Measurements from ENCODE around the gene LRG1. TPM values are rescaled to one million over a fixed set of nuclear protein-coding genes. Genes with fewer than 3 reads are reported as not detected.

The LRG1 gene
- total and polyA plus RNA-seq, 2 experiments from 2014 or later: 0.21 to 0.45 TPM

- Histone ChIP-seq H3K27me3 (ENCODE audit: insufficient read depth) (no peaks in the 10 kb centered on the region), H3K4me1 (ENCODE audit: insufficient read depth) (no peaks in the 10 kb centered on the region), H3K79me2 (replicated peaks; ENCODE audit: insufficient read depth) (no peaks in the 10 kb centered on the region), H4K20me1 (replicated peaks; ENCODE audit: insufficient read depth) (no peaks in the 10 kb centered on the region; the same call in 1 of the 2 replicates), H3K9me2 (ENCODE audit: insufficient read depth) (no peaks in the 10 kb centered on the region), H3K27ac (ENCODE audit: low read depth) (no peak overlapping the region), H3K36me3 (ENCODE audit: insufficient read depth) (peaks cover 20% of the 10 kb centered on the region; the same call in 1 of the 2 replicates), H2AFZ (no peak overlapping the region), H3K4me2 (no peak overlapping the region), H3F3A (replicated peaks; ENCODE audit: low read depth) (0 out of 2 replicates have a peak, but pooled peaks cover 9% of the 10 kb centered on the region), H3K4me3 (no peak overlapping the region)
- Mint-ChIP-seq H3K27ac (no peak overlapping the region), H3K9me3 (no peaks in the 10 kb centered on the region), H3K36me3 (ENCODE audit: low read depth) (peaks cover 33% of the 10 kb centered on the region), H3K4me3 (no peak overlapping the region), H3K4me1 (no peaks in the 10 kb centered on the region), H3K27me3 (ENCODE audit: insufficient read depth, low read depth, poor library complexity) (no peaks in the 10 kb centered on the region)
- DNase-seq (ENCODE audit: low spot score) (no peak), ATAC-seq (no peak)
- TF ChIP-seq ZNF462 (CRISPR knock-in tag; IDR thresholded peaks at IDR 0.05) (no peak), ZNF331 (CRISPR knock-in tag; IDR thresholded peaks at IDR 0.05; ENCODE audit: low read depth) (no peak), CTCF (conservative IDR thresholded peaks at IDR 0.05; ENCODE audit: low read depth in 2 of 2) (no peak), ETS1 (IDR thresholded peaks at IDR 0.05) (no peak), EZH2 (IDR thresholded peaks at IDR 0.05; ENCODE audit: low read depth, unreplicated experiment) (no peak), JUNB (IDR thresholded peaks at IDR 0.05; ENCODE audit: unreplicated experiment) (no peak), NANOG (IDR thresholded peaks at IDR 0.05; ENCODE audit: borderline replicate concordance) (no peak), STAT1 (IDR thresholded peaks at IDR 0.05; ENCODE audit: unreplicated experiment) (no peak), REST (IDR thresholded peaks at IDR 0.05; ENCODE audit: unreplicated experiment) (no peak)
These were observed 45.2 kb downstream of the LRG1 start for GRCh38 chr19:4494691-4495064.

All from GM23338 (cell line).